ENCODE results near the gene PRRC2B. TPM values are rescaled to one million over a fixed set of nuclear protein-coding genes. Genes with fewer than 3 reads are reported as not detected.

Gene PRRC2B
- total RNA-seq, 1 experiment from 2014 or later = 200 TPM

- Histone ChIP-seq H3K9me3 (ENCODE audit: control insufficient read depth, insufficient read depth, low read depth, low read length) (no peaks in the 10 kb centered on the region), H3K27me3 (ENCODE audit: control insufficient read depth, insufficient read depth, low read length) (no peaks in the 10 kb centered on the region), H3K4me1 (ENCODE audit: control insufficient read depth, insufficient read depth, low read length) (peaks cover 70% of the 10 kb centered on the region), H3K4me3 (ENCODE audit: low read depth in 2 of 2, low read length in 2 of 2) (no peak overlapping the region), H3K36me3 (ENCODE audit: control insufficient read depth, insufficient read depth, low read length) (no peaks in the 10 kb centered on the region), H3K27ac (ENCODE audit: low read length) (peak overlapping the region; percentile 36; the same call in 1 of the 2 replicates)
- in situ Hi-C loops (cut with HindIII; ENCODE audit: low pct_unique_long_range_greater_than_20kb, low sequenced_read_pairs) = no loop called here
- TF ChIP-seq REST (IDR thresholded peaks at IDR 0.05; ENCODE audit: insufficient read depth in 1 of 2, low read depth in 2 of 2, low read length in 1 of 2) (no peak), SIN3A (IDR thresholded peaks at IDR 0.05; ENCODE audit: borderline replicate concordance, insufficient read depth, low read depth, low read length) (no peak), TCF7L2 (IDR thresholded peaks at IDR 0.05; ENCODE audit: low read depth, low read length) (no peak), POLR2AphosphoS5 (IDR thresholded peaks at IDR 0.05; ENCODE audit: low read depth, low read length) (no peak), CTCF (IDR thresholded peaks at IDR 0.05) (no peak)
- ChIA-PET POLR2A (no interaction called here), CTCF (no interaction called here)
- intact Hi-C loops (cut with micrococcal nuclease; ENCODE audit: unreplicated experiment) = no loop called here
- no TSS peak for BruUV-seq (replicated peaks)
- DNase-seq (ENCODE audit: low read depth, low spot score) (no peak), ATAC-seq (no peak)
Measured at GRCh38 chr9:131409458-131409992, 15.6 kb downstream of the PRRC2B start.

GRCh38 chr9:131410044-131410491 lies 16.2 kb downstream of the PRRC2B start:
- no peak for ATAC-seq
- TF ChIP-seq TCF7L2 (IDR thresholded peaks at IDR 0.05; ENCODE audit: low read depth, low read length) (no peak), POLR2AphosphoS5 (IDR thresholded peaks at IDR 0.05; ENCODE audit: low read depth, low read length) (no peak), REST (IDR thresholded peaks at IDR 0.05; ENCODE audit: insufficient read depth in 1 of 2, low read depth in 2 of 2, low read length in 1 of 2) (no peak), SIN3A (IDR thresholded peaks at IDR 0.05; ENCODE audit: borderline replicate concordance, insufficient read depth, low read depth, low read length) (no peak), CTCF (IDR thresholded peaks at IDR 0.05) (no peak)
- ChIA-PET POLR2A (no interaction called here), CTCF (no interaction called here)
- intact Hi-C loops (cut with micrococcal nuclease; ENCODE audit: unreplicated experiment) (no loop called here), in situ Hi-C loops (cut with HindIII; ENCODE audit: low pct_unique_long_range_greater_than_20kb, low sequenced_read_pairs) (no loop called here)
- BruUV-seq (replicated peaks) = no TSS peak
- no peak for DNase-seq (ENCODE audit: low read depth, low spot score)
- Histone ChIP-seq H3K4me3 (ENCODE audit: low read depth in 2 of 2, low read length in 2 of 2) (no peak overlapping the region), H3K4me1 (ENCODE audit: control insufficient read depth, insufficient read depth, low read length) (peaks cover 64% of the 10 kb centered on the region), H3K36me3 (ENCODE audit: control insufficient read depth, insufficient read depth, low read length) (no peaks in the 10 kb centered on the region), H3K9me3 (ENCODE audit: control insufficient read depth, insufficient read depth, low read depth, low read length) (no peaks in the 10 kb centered on the region), H3K27me3 (ENCODE audit: control insufficient read depth, insufficient read depth, low read length) (no peaks in the 10 kb centered on the region), H3K27ac (ENCODE audit: low read length) (no peak overlapping the region; the same call in 1 of the 2 replicates)

All from Panc1 (cell line).